HCT116 (cell line): ENCODE measurements around the gene PTPRS. TPM values are rescaled to one million over a fixed set of nuclear protein-coding genes. Genes with fewer than 3 reads are reported as not detected.
A peak's percentile ranks its signal among the peaks of the same experiment; 100 is the strongest.

Experiments used
- ATAC-seq: fragments of 200-7000 bp; cut with Tn5 transposase; 2 replicates; pipeline ENCODE4 v1.9.1; 2020; ENCODE audit warnings: mild to moderate bottlenecking, moderate library complexity
- BruUV-seq: library from RNA; stranded (reverse); fragments of 400-500 nt; replicated peaks from 2 replicates; lab custom pipeline; 2021; lab: Mats Ljungman, UMichigan
- CTCF ChIA-PET: fragments of 300-600 bp; sonication (Branson Sonifier 250); formaldehyde crosslinking; loops from one replicate; lab custom pipeline; 2021; ENCODE audit warnings: antibody characterized with exemption; lab: Charles Lee
- POLR2A ChIA-PET: fragments of 300-600, 350-600 bp; sonication (Branson Sonifier 250); formaldehyde crosslinking; loops from one replicate; lab custom pipeline; 2021; ENCODE audit warnings: antibody characterized with exemption; lab: Charles Lee
- RAD21 ChIA-PET, 2 experiments: fragments of 300-600 bp; sonication (Branson Sonifier 250); formaldehyde crosslinking; loops; one replicate each; lab custom pipeline; 2023; ENCODE audit warnings: low total read pairs in 2 of 2; ENCODE audit not compliant: uncharacterized antibody in 2 of 2, unreplicated experiment in 2 of 2, low non-redundant PET in 1 of 2; lab: Charles Lee
- DNase-seq: peaks from one replicate; pipeline ENCODE4 v3.0.0-alpha.2; 2010; ENCODE audit warnings: low read depth, low spot score
- H2AFZ ChIP-seq: fragments of 200-600 bp; shearing (Covaris generic), sonication (generic); 2 replicates; pipeline ENCODE4 v1.6.1; 2017; ENCODE audit warnings: low read depth, mixed run types, mixed read lengths, antibody characterized with exemption, low read length; ENCODE audit not compliant: poor library complexity, severe bottlenecking
- H3K27ac ChIP-seq: 2 replicates; pipeline ENCODE4 v1.5.1; 2012; ENCODE audit warnings: low read depth, low read length
- H3K27me3 ChIP-seq: fragments of 200-600 bp; sonication (generic); 2 replicates; pipeline ENCODE4 v1.6.1; 2016; ENCODE audit warnings: mixed run types, low read length, mixed read lengths; ENCODE audit not compliant: insufficient read depth
- H3K36me3 ChIP-seq, 2 experiments: fragments of 200-500 bp in 1 of 2; fragments of 200-600 bp in 1 of 2; sonication (Bioruptor generic) in 1 of 2; sonication (generic) in 1 of 2; 2 replicates each; pipeline versions ENCODE4 v1.5.1 to v1.6.1; 2014 to 2016; ENCODE audit warnings: low read length in 2 of 2, inconsistent platforms in 1 of 2, mixed read lengths in 1 of 2, mixed run types in 1 of 2; ENCODE audit not compliant: insufficient read depth in 2 of 2, control insufficient read depth in 1 of 2
- H3K4me1 ChIP-seq, 2 experiments: fragments of 200-600 bp in 1 of 2; sonication (generic) in 1 of 2; 2 replicates each; pipeline versions ENCODE4 v1.5.1 to v1.6.1; 2012 to 2017; ENCODE audit warnings: low read length in 2 of 2, inconsistent platforms in 1 of 2, mild to moderate bottlenecking in 1 of 2, mixed read lengths in 1 of 2, mixed run types in 1 of 2, moderate library complexity in 1 of 2; ENCODE audit not compliant: insufficient read depth in 2 of 2, control insufficient read depth in 1 of 2
- H3K4me2 ChIP-seq: fragments of 200-600 bp; sonication (generic); 2 replicates; pipeline ENCODE4 v1.6.1; 2017; ENCODE audit warnings: mixed run types, low read length, mixed read lengths
- H3K4me3 ChIP-seq, 2 experiments: fragments of 200-600 bp in 1 of 2; sonication (generic) in 1 of 2; replicated peaks in 1 of 2; 2 replicates each; pipeline ENCODE4 v1.5.1; 2011 to 2016; ENCODE audit warnings: low read length in 2 of 2, control low read depth in 1 of 2, low read depth in 1 of 2, mild to moderate bottlenecking in 1 of 2, mixed read lengths in 1 of 2, mixed run types in 1 of 2
- H3K79me2 ChIP-seq: fragments of 200-600 bp; sonication (generic); 2 replicates; pipeline ENCODE4 v1.6.1; 2017; ENCODE audit warnings: mild to moderate bottlenecking, mixed run types, low read length, moderate library complexity, mixed read lengths; ENCODE audit not compliant: insufficient read depth
- H3K9ac ChIP-seq: fragments of 200-600 bp; sonication (generic); 2 replicates; pipeline ENCODE4 v1.6.1; 2016; ENCODE audit warnings: low read length, mixed read lengths
- H3K9me2 ChIP-seq: fragments of 200-600 bp; sonication (generic), shearing (Covaris generic); 2 replicates; pipeline ENCODE4 v1.6.1; 2017; ENCODE audit warnings: mixed run types, mild to moderate bottlenecking, moderate library complexity; ENCODE audit not compliant: insufficient read depth
- H3K9me3 ChIP-seq, 2 experiments: fragments of 200-500 bp in 1 of 2; fragments of 200-600 bp in 1 of 2; sonication (Bioruptor generic) in 1 of 2; sonication (generic) in 1 of 2; 2 replicates each; pipeline ENCODE4 v1.6.1; 2014 to 2017; ENCODE audit warnings: low read length in 2 of 2, mixed read lengths in 2 of 2, inconsistent platforms in 1 of 2, low read depth in 1 of 2, mild to moderate bottlenecking in 1 of 2, mixed run types in 1 of 2, moderate library complexity in 1 of 2; ENCODE audit not compliant: control insufficient read depth in 1 of 2, insufficient read depth in 1 of 2
- H4K20me1 ChIP-seq: fragments of 200-600 bp; sonication (generic), shearing (Covaris generic); 2 replicates; pipeline ENCODE4 v1.6.1; 2017; ENCODE audit warnings: mixed run types, mild to moderate bottlenecking, moderate library complexity; ENCODE audit not compliant: insufficient read depth
- CEBPB ChIP-seq: IDR thresholded peaks from 2 replicates; pipeline ENCODE4 v1.6.1; 2012; ENCODE audit warnings: low read depth
- EGR1 ChIP-seq: IDR thresholded peaks from 2 replicates; pipeline ENCODE4 v1.6.1; 2012; ENCODE audit warnings: low read depth
- ZFX ChIP-seq: fragments of 450-650 bp; IDR thresholded peaks from 2 replicates; pipeline ENCODE4 v1.6.1; 2017
- intact Hi-C: fragments of 100-400 bp; cut with micrococcal nuclease; formaldehyde crosslinking; loops from 2 replicates; pipeline ENCODE4 v1.10.0; 2022
- total RNA-seq: library from RNA; stranded (reverse); gene quantifications from one replicate; pipeline ENCODE4 v1.2.1, GENCODE V29; 2021; ENCODE audit not compliant: unreplicated experiment
- TF ChIP-seq, protein P1 (sequence below): IDR thresholded peaks from 2 replicates; pipeline ENCODE4 v1.6.1; 2012; ENCODE audit warnings: low read depth

PTPRS gene
- total RNA-seq, 1 experiment from 2014 or later, result 123 TPM

DNA sequence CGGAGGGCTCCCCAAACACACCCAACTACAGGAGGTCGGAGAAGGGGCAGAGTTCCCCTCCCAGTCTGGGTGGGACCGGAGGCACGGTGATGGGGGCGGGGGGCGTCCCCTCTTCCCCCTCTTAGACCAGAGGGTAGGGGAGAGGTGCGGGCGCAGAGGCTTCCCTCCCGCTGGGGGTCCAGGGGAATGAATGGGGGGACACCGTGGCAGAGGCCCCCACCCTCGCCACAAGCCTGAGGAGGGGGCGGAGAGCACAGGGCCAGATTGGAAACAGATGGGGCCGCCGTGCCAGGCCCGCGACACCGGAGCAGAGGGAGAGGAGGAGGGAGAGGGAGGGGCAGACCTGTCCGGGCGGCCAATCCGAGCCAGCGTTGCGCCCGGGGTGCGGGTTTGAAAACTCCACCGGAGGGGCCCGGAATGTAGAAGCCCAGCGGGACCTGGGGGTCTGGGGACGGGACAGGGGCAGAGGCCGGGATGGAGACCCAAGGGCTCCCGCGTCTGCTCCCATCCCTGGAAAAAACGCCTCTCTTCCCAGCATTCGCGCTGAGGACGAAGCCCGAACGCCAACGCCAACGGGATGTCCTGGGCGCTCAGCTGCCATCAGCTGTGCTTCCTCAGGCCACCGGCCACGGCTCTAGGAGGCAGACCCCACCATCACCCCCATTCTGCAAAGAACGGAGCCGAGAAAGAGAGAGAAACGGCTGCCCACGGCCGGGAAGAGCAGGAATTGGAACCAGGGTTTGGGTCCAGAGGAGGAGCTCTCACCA is 46.8 kb downstream of the PTPRS start:
- peak overlapping the region; percentile 42 to 69 for H3K4me3 ChIP-seq
- peaks cover 26% of the 10 kb centered on the region for H3K79me2 ChIP-seq
- peak overlapping the region; percentile 14; the same call in 1 of the 2 replicates for H3K27ac ChIP-seq
- no peaks in the 10 kb centered on the region for H4K20me1 ChIP-seq
- H3K9me3 ChIP-seq, result no peaks in the 10 kb centered on the region
- H3K36me3 ChIP-seq, result no peaks in the 10 kb centered on the region
- H3K4me1 ChIP-seq, result peaks cover 5 to 20% of the 10 kb centered on the region in 2 experiments; a peak in 3 of 4 replicates
- ChIA-PET RAD21 (no interaction called here), CTCF (no interaction called here), POLR2A (interaction anchor here (0.9 to 2.1 kb wide), 2 partner anchors 15 to 43 kb away, joined by 3 to 18 read pairs; no protein-coding TSS in a partner anchor)
- DNase-seq (no peak), ATAC-seq (peak; percentile 6)
- no peak overlapping the region for H2AFZ ChIP-seq
- TF ChIP-seq ZFX (no peak), CEBPB (no peak), EGR1 (no peak)
- TF ChIP-seq, protein P1, sequence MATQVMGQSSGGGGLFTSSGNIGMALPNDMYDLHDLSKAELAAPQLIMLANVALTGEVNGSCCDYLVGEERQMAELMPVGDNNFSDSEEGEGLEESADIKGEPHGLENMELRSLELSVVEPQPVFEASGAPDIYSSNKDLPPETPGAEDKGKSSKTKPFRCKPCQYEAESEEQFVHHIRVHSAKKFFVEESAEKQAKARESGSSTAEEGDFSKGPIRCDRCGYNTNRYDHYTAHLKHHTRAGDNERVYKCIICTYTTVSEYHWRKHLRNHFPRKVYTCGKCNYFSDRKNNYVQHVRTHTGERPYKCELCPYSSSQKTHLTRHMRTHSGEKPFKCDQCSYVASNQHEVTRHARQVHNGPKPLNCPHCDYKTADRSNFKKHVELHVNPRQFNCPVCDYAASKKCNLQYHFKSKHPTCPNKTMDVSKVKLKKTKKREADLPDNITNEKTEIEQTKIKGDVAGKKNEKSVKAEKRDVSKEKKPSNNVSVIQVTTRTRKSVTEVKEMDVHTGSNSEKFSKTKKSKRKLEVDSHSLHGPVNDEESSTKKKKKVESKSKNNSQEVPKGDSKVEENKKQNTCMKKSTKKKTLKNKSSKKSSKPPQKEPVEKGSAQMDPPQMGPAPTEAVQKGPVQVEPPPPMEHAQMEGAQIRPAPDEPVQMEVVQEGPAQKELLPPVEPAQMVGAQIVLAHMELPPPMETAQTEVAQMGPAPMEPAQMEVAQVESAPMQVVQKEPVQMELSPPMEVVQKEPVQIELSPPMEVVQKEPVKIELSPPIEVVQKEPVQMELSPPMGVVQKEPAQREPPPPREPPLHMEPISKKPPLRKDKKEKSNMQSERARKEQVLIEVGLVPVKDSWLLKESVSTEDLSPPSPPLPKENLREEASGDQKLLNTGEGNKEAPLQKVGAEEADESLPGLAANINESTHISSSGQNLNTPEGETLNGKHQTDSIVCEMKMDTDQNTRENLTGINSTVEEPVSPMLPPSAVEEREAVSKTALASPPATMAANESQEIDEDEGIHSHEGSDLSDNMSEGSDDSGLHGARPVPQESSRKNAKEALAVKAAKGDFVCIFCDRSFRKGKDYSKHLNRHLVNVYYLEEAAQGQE, result no peak
- H3K9ac ChIP-seq, result peak overlapping the region; percentile 46; the same call in 1 of the 2 replicates
- intact Hi-C loops, result no loop called here
- H3K4me2 ChIP-seq, result peak overlapping the region; percentile 93
- no peaks in the 10 kb centered on the region for H3K27me3 ChIP-seq
- H3K9me2 ChIP-seq, result no peaks in the 10 kb centered on the region
- no TSS peak for BruUV-seq
